Skeletal muscle tissue (tissue), 4 donors: ENCODE results near the gene CASP8AP2. TPM values are rescaled to one million over a fixed set of nuclear protein-coding genes. Genes with fewer than 3 reads are reported as not detected.
"Not testable (repeated sequence)": the region's sequence is repeated elsewhere in the genome, so short reads cannot be mapped to it uniquely, and the experiment has no call there.

Experiments
- H3K27ac ChIP-seq: one replicate; pipeline ENCODE4 v1.7.0; 2013; ENCODE audit warnings: mild to moderate bottlenecking, low read depth, low read length, inconsistent platforms
- H3K27me3 ChIP-seq, 3 donors: one replicate each; pipeline ENCODE4 v1.7.0; 2013; ENCODE audit warnings: low read length in 3 of 3; ENCODE audit not compliant: control insufficient read depth in 3 of 3, insufficient read depth in 3 of 3
- H3K36me3 ChIP-seq, 3 donors: one replicate each; pipeline ENCODE4 v1.7.0; 2013; ENCODE audit warnings: low read length in 3 of 3; ENCODE audit not compliant: control insufficient read depth in 3 of 3, insufficient read depth in 3 of 3
- H3K4me1 ChIP-seq, 3 donors: one replicate each; pipeline ENCODE4 v1.7.0; 2013; ENCODE audit warnings: low read length in 3 of 3, mild to moderate bottlenecking in 3 of 3; ENCODE audit not compliant: control insufficient read depth in 3 of 3, insufficient read depth in 3 of 3
- H3K4me3 ChIP-seq, 3 donors: one replicate each; pipeline ENCODE4 v1.7.0; 2013; ENCODE audit warnings: low read length in 3 of 3
- H3K9ac ChIP-seq, 3 donors: one replicate each; pipeline ENCODE4 v1.7.0; 2013; ENCODE audit warnings: low read length in 3 of 3, mild to moderate bottlenecking in 3 of 3, moderate library complexity in 2 of 3, low read depth in 1 of 3
- H3K9me3 ChIP-seq, 3 donors: one replicate each; pipeline ENCODE4 v1.7.0; 2013; ENCODE audit warnings: low read length in 3 of 3; ENCODE audit not compliant: control insufficient read depth in 3 of 3
- total RNA-seq: library from RNA; depleted of rRNA; stranded (reverse); fragments of >200 nt; gene quantifications from one replicate; pipeline ENCODE4 v1.2.3, GENCODE V29; 2014
- donor health status: Osteomylitis.

Gene CASP8AP2
- total RNA-seq, 1 donor from 2014 or later, result 7.3 TPM

GRCh38 chr6:89840538-89840937 is 10.9 kb downstream of the CASP8AP2 start:
- H3K9ac ChIP-seq, result no peak overlapping the region
- H3K27ac ChIP-seq, result no peak overlapping the region

GRCh38 chr6:89842228-89842627 is 12.5 kb downstream of the CASP8AP2 start:
- Histone ChIP-seq H3K9ac (no peak overlapping the region), H3K27ac (no peak overlapping the region), H3K36me3 (peaks cover 0 to 3% (median 0%) of the 10 kb centered on the region in 3 donors), H3K9me3 (no peaks in the 10 kb centered on the region), H3K27me3 (no peaks in the 10 kb centered on the region), H3K4me1 (peaks cover 7 to 13% (median 13%) of the 10 kb centered on the region in 3 donors), H3K4me3 (no peak overlapping the region)

More at GRCh38 chr6:89840538-89840937, 10.9 kb downstream of the CASP8AP2 start:
- peaks cover 7 to 13% (median 13%) of the 10 kb centered on the region in 3 donors for H3K4me1 ChIP-seq
- no peak overlapping the region for H3K4me3 ChIP-seq
- peaks cover 0 to 4% (median 2%) of the 10 kb centered on the region in 3 donors for H3K36me3 ChIP-seq
- no peaks in the 10 kb centered on the region for H3K27me3 ChIP-seq
- H3K9me3 ChIP-seq, result no peaks in the 10 kb centered on the region

GRCh38 chr6:89843070-89843469 is 13.4 kb downstream of the CASP8AP2 start:
- no peaks in the 10 kb centered on the region for H3K27me3 ChIP-seq
- no peaks in the 10 kb centered on the region for H3K9me3 ChIP-seq
- H3K4me3 ChIP-seq, result peak overlapping the region in 1 of 3 donors; percentile 29
- peak overlapping the region; percentile 28 for H3K27ac ChIP-seq
- H3K4me1 ChIP-seq, result peaks cover 7 to 13% (median 13%) of the 10 kb centered on the region in 3 donors
- H3K36me3 ChIP-seq, result peaks cover 0 to 3% (median 0%) of the 10 kb centered on the region in 3 donors
- H3K9ac ChIP-seq, result no peak overlapping the region

GRCh38 chr6:89847513-89847912 is 17.8 kb downstream of the CASP8AP2 start:
- not testable (repeated sequence) for H3K27ac ChIP-seq, H3K9ac ChIP-seq, H3K36me3 ChIP-seq, H3K27me3 ChIP-seq, H3K4me1 ChIP-seq, H3K9me3 ChIP-seq, H3K4me3 ChIP-seq

GRCh38 chr6:89853068-89853467 is 23.4 kb downstream of the CASP8AP2 start:
- peaks cover 15 to 20% (median 17%) of the 10 kb centered on the region in 3 donors for H3K36me3 ChIP-seq
- H3K4me3 ChIP-seq, result no peak overlapping the region
- H3K27me3 ChIP-seq, result no peaks in the 10 kb centered on the region

GRCh38 chr6:89858041-89858440 is 28.4 kb downstream of the CASP8AP2 start:
- H3K4me3 ChIP-seq, result no peak overlapping the region
- H3K27ac ChIP-seq, result no peak overlapping the region
- no peak overlapping the region for H3K9ac ChIP-seq
- H3K36me3 ChIP-seq, result peaks cover 25 to 48% (median 48%) of the 10 kb centered on the region in 3 donors
- H3K27me3 ChIP-seq, result no peaks in the 10 kb centered on the region
- no peaks in the 10 kb centered on the region for H3K9me3 ChIP-seq
- H3K4me1 ChIP-seq, result no peaks in the 10 kb centered on the region

More at GRCh38 chr6:89853068-89853467, 23.4 kb downstream of the CASP8AP2 start:
- Histone ChIP-seq H3K9ac (no peak overlapping the region), H3K27ac (no peak overlapping the region), H3K9me3 (no peaks in the 10 kb centered on the region), H3K4me1 (no peaks in the 10 kb centered on the region)

GRCh38 chr6:89859744-89860143 is 30.1 kb downstream of the CASP8AP2 start:
- peaks cover 16 to 54% (median 54%) of the 10 kb centered on the region in 3 donors for H3K36me3 ChIP-seq
- no peaks in the 10 kb centered on the region for H3K27me3 ChIP-seq
- H3K27ac ChIP-seq, result no peak overlapping the region

GRCh38 chr6:89862273-89862672 is 32.6 kb downstream of the CASP8AP2 start:
- Histone ChIP-seq H3K27ac (no peak overlapping the region), H3K27me3 (no peaks in the 10 kb centered on the region), H3K9me3 (no peaks in the 10 kb centered on the region), H3K4me1 (no peaks in the 10 kb centered on the region), H3K4me3 (no peak overlapping the region), H3K36me3 (peaks cover 15 to 49% (median 47%) of the 10 kb centered on the region in 3 donors), H3K9ac (no peak overlapping the region)

More at GRCh38 chr6:89859744-89860143, 30.1 kb downstream of the CASP8AP2 start:
- Histone ChIP-seq H3K4me3 (no peak overlapping the region), H3K9me3 (no peaks in the 10 kb centered on the region), H3K9ac (no peak overlapping the region), H3K4me1 (no peaks in the 10 kb centered on the region)

GRCh38 chr6:89862698-89863097 is 33.0 kb downstream of the CASP8AP2 start:
- peaks cover 14 to 49% (median 48%) of the 10 kb centered on the region in 3 donors for H3K36me3 ChIP-seq
- no peak overlapping the region for H3K27ac ChIP-seq

GRCh38 chr6:89866024-89866678 is 36.5 kb downstream of the CASP8AP2 start:
- no peak overlapping the region for H3K27ac ChIP-seq
- no peak overlapping the region for H3K9ac ChIP-seq
- no peaks in the 10 kb centered on the region for H3K9me3 ChIP-seq
- H3K36me3 ChIP-seq, result peaks cover 14 to 40% (median 36%) of the 10 kb centered on the region in 3 donors
- no peaks in the 10 kb centered on the region for H3K4me1 ChIP-seq
- H3K4me3 ChIP-seq, result no peak overlapping the region
- no peaks in the 10 kb centered on the region for H3K27me3 ChIP-seq

More at GRCh38 chr6:89862698-89863097, 33.0 kb downstream of the CASP8AP2 start:
- H3K4me1 ChIP-seq, result no peaks in the 10 kb centered on the region
- H3K4me3 ChIP-seq, result no peak overlapping the region
- no peak overlapping the region for H3K9ac ChIP-seq
- no peaks in the 10 kb centered on the region for H3K9me3 ChIP-seq
- no peaks in the 10 kb centered on the region for H3K27me3 ChIP-seq
